Smooth muscle cell (in vitro differentiated cells): ENCODE measurements around the gene HHAT. TPM values are rescaled to one million over a fixed set of nuclear protein-coding genes. Genes with fewer than 3 reads are reported as not detected.

Experiments
- DNase-seq: peaks from one replicate; lab custom pipeline; 2025; ENCODE audit not compliant: unreplicated experiment; lab: John Stamatoyannopoulos, UW
- H2AFZ ChIP-seq: fragments of 200-600 bp; sonication (generic); 2 replicates; pipeline ENCODE4 v1.6.0; 2016; ENCODE audit warnings: antibody characterized with exemption, low read depth, mild to moderate bottlenecking
- H3F3A ChIP-seq: fragments of 200-600 bp; sonication (generic); 2 replicates; pipeline ENCODE4 v1.6.0; 2017; ENCODE audit warnings: antibody characterized with exemption, low read depth
- H3K27ac ChIP-seq: fragments of 200-600 bp; sonication (generic); 2 replicates; pipeline ENCODE4 v1.5.1; 2016; ENCODE audit warnings: low read depth, mild to moderate bottlenecking
- H3K27me3 ChIP-seq: fragments of 200-600 bp; sonication (generic); 2 replicates; pipeline ENCODE4 v1.6.1; 2016; ENCODE audit warnings: low read depth, mild to moderate bottlenecking
- H3K36me3 ChIP-seq: fragments of 200-600 bp; sonication (generic); 2 replicates; pipeline ENCODE4 v1.5.1; 2016; ENCODE audit warnings: low read depth
- H3K4me1 ChIP-seq: fragments of 200-600 bp; sonication (generic); 2 replicates; pipeline ENCODE4 v1.5.1; 2016; ENCODE audit warnings: low read depth
- H3K4me2 ChIP-seq: fragments of 200-600 bp; sonication (generic); 2 replicates; pipeline ENCODE4 v1.6.0; 2016; ENCODE audit warnings: mild to moderate bottlenecking
- H3K4me3 ChIP-seq: fragments of 200-600 bp; sonication (generic); 2 replicates; pipeline ENCODE4 v1.5.1; 2016; ENCODE audit warnings: mild to moderate bottlenecking
- H3K79me2 ChIP-seq: fragments of 200-600 bp; sonication (generic); 2 replicates; pipeline ENCODE4 v1.6.0; 2016; ENCODE audit warnings: low read depth, mild to moderate bottlenecking
- H3K9ac ChIP-seq: fragments of 200-600 bp; sonication (generic); 2 replicates; pipeline ENCODE4 v1.6.0; 2016; ENCODE audit warnings: low read depth
- H3K9me3 ChIP-seq: fragments of 200-600 bp; sonication (generic); replicated peaks from 2 replicates; pipeline ENCODE4 v1.5.1; 2016; ENCODE audit warnings: low read depth
- H4K20me1 ChIP-seq: fragments of 200-600 bp; sonication (generic); 2 replicates; pipeline ENCODE4 v1.6.0; 2016; ENCODE audit warnings: low read depth
- WGBS: methylation state at CpG from one replicate; pipeline ENCODE4 v1.1.7; 2016; ENCODE audit warnings: low lambda C conversion rate; 5-methylcytosine and 5-hydroxymethylcytosine counted together
- polyA plus RNA-seq: library from polyadenylated mRNA; unstranded; fragments of >200 nt; fragmentation: Nextera tagmentation; extraction: Ambion mirVana; gene quantifications from 2 replicates; pipeline ENCODE4 v1.2.1, GENCODE V29; 2016
- total RNA-seq: library from RNA; depleted of rRNA; stranded (reverse); fragments of >200 nt; gene quantifications from 2 replicates; pipeline ENCODE4 v1.2.3, GENCODE V29; 2014
- TF ChIP-seq, protein P1 (sequence below): fragments of 200-600 bp; sonication (generic); IDR thresholded peaks from 2 replicates; pipeline ENCODE4 v1.5.1; 2017; ENCODE audit warnings: borderline replicate concordance, mild to moderate bottlenecking, antibody characterized with exemption; ENCODE audit not compliant: insufficient read depth, poor library complexity, severe bottlenecking

HHAT gene
- total and polyA plus RNA-seq, 2 experiments from 2014 or later: 4.6 to 9.8 TPM

GRCh38 chr1:210681158-210681557 is 352.5 kb downstream of the HHAT start:
- no peak for DNase-seq
- Histone ChIP-seq H3K27me3 (peaks cover 30% of the 10 kb centered on the region), H3K4me2 (no peak overlapping the region), H3K9ac (no peak overlapping the region), H3K4me1 (no peaks in the 10 kb centered on the region), H3K9me3 (no peaks in the 10 kb centered on the region), H3K4me3 (no peak overlapping the region), H2AFZ (no peak overlapping the region), H4K20me1 (no peaks in the 10 kb centered on the region), H3K36me3 (no peaks in the 10 kb centered on the region), H3K27ac (no peak overlapping the region), H3K79me2 (no peaks in the 10 kb centered on the region), H3F3A (no peaks in the 10 kb centered on the region)
- TF ChIP-seq, protein P1, sequence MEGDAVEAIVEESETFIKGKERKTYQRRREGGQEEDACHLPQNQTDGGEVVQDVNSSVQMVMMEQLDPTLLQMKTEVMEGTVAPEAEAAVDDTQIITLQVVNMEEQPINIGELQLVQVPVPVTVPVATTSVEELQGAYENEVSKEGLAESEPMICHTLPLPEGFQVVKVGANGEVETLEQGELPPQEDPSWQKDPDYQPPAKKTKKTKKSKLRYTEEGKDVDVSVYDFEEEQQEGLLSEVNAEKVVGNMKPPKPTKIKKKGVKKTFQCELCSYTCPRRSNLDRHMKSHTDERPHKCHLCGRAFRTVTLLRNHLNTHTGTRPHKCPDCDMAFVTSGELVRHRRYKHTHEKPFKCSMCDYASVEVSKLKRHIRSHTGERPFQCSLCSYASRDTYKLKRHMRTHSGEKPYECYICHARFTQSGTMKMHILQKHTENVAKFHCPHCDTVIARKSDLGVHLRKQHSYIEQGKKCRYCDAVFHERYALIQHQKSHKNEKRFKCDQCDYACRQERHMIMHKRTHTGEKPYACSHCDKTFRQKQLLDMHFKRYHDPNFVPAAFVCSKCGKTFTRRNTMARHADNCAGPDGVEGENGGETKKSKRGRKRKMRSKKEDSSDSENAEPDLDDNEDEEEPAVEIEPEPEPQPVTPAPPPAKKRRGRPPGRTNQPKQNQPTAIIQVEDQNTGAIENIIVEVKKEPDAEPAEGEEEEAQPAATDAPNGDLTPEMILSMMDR: no peak
- WGBS: 95% methylated on average over 7 of the region's 7 CpGs

DNA sequence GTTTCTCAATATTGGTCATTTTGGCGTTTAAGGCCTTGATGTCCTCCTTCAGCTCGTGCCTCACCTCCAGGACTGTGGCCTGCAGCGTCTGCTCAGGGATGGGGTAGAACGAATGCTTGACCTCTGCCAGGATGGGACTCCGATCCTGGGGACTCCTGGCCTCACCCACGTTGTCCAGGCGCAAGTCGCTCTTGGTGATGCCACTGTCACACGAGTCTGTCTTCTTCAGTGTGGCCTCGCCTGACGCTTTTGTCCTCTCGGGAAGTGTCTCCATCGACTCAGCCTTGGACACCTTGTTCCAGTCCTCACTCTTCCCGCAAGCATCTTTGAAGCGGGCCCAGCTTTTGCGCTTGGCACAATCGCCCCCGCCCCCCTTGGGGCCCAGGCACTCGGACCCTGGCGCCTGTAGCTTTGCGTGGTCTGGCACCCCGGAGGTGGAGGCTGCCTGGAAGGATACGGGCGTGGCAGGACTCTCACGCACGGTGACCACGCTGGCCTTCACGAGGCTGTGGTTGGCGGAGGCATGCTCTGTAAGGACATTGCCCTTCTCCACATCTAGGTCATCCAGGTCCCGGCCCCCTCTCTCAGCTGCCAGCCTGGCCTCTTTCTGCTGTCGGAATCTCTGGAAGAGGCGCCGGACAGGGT is 354.8 kb downstream of the HHAT start:
- Histone ChIP-seq H3K9ac (no peak overlapping the region), H3K4me1 (no peaks in the 10 kb centered on the region), H3K27me3 (peaks cover 20% of the 10 kb centered on the region), H3K4me2 (no peak overlapping the region), H4K20me1 (no peaks in the 10 kb centered on the region), H3K36me3 (no peaks in the 10 kb centered on the region), H3K9me3 (no peaks in the 10 kb centered on the region), H3K4me3 (no peak overlapping the region), H3K27ac (no peak overlapping the region), H2AFZ (no peak overlapping the region), H3F3A (no peaks in the 10 kb centered on the region), H3K79me2 (no peaks in the 10 kb centered on the region)
- DNase-seq: no peak
- TF ChIP-seq, protein P1: no peak
- WGBS: 95% methylated on average over 32 of the region's 33 CpGs

DNA sequence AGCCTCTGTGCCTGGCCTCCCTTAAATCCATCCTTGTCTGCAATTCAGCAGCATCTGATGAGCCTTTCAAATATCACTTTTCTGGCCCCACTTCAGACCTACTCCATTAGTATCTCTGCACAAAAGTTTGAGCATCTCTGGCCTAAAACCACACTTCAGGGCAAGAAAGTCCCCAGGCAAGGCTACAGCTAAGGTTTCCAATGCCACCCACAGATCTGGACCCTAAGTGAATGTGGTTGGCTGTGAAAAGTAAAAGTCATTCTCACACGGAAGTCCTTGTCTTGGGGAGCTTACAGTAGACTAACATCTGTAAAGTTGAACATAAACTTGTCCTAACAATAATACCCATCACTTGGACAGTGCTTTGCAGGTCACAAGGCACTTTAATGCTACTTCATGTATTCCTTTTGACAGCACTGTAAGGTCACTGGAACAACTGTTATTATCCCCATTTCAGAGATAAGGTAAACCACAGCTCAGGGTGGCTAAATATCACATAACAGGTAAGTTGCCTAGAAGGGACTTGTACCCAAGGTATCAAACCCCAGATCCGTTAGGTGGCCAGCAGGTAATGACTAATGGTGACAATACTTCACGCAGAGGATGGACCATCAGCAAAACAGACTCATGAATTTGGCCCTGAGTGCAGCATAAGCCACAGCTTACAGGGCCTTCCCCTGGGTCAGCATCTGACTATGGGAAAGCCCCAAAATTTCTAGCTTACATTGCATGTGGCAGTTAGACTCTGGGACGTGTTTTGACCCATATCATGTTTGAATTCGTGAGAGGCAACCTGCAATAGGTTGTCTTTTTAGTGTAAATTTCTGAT is 356.0 kb downstream of the HHAT start:
- TF ChIP-seq, protein P1: no peak
- H3K27me3 ChIP-seq: peaks cover 9% of the 10 kb centered on the region
- H3K9ac ChIP-seq: no peak overlapping the region
- no peaks in the 10 kb centered on the region for H3K9me3 ChIP-seq
- no peak for DNase-seq
- H3K4me3 ChIP-seq: no peak overlapping the region
- no peaks in the 10 kb centered on the region for H3K36me3 ChIP-seq
- 79% methylated on average over 5 of the region's 5 CpGs for WGBS
- no peaks in the 10 kb centered on the region for H4K20me1 ChIP-seq
- H3F3A ChIP-seq: no peaks in the 10 kb centered on the region
- no peak overlapping the region for H3K4me2 ChIP-seq
- H3K27ac ChIP-seq: no peak overlapping the region
- no peak overlapping the region for H2AFZ ChIP-seq
- H3K79me2 ChIP-seq: no peaks in the 10 kb centered on the region
- no peaks in the 10 kb centered on the region for H3K4me1 ChIP-seq

- Histone ChIP-seq H3K79me2 (no peaks in the 10 kb centered on the region), H3K4me2 (no peak overlapping the region), H3K27me3 (peaks cover 8% of the 10 kb centered on the region), H4K20me1 (no peaks in the 10 kb centered on the region), H3K27ac (no peak overlapping the region), H3K36me3 (no peaks in the 10 kb centered on the region), H3K9ac (no peak overlapping the region), H3K4me1 (no peaks in the 10 kb centered on the region), H3F3A (no peaks in the 10 kb centered on the region), H2AFZ (no peak overlapping the region), H3K4me3 (no peak overlapping the region), H3K9me3 (no peaks in the 10 kb centered on the region)
- 92% methylated on average over 3 of the region's 3 CpGs for WGBS
- TF ChIP-seq, protein P1: no peak
- DNase-seq: no peak
Measured at GRCh38 chr1:210685295-210685650, 356.6 kb downstream of the HHAT start.
